ENCODE data around the gene NFE2.

GRCh38 chr12:54349036-54349435 lies 48.2 kb upstream of the NFE2 start:
- TF ChIP-seq CTCF (IDR thresholded peaks at IDR 0.05) (no peak), POLR2A (IDR thresholded peaks at IDR 0.05) (no peak)

All from prostate gland (tissue), 2 donors.